Epithelial cell of proximal tubule (primary cell): ENCODE results near the gene ZNF787. TPM values are rescaled to one million over a fixed set of nuclear protein-coding genes. Genes with fewer than 3 reads are reported as not detected.

ENCODE experiments used
- DNase-seq: peaks from one replicate; pipeline ENCODE4 v3.0.0-alpha.2; 2011; ENCODE audit warnings: low read depth
- H3K4me3 ChIP-seq: 2 replicates; pipeline ENCODE4 v1.5.1; 2011; ENCODE audit warnings: low read depth, mild to moderate bottlenecking, low read length
- CTCF ChIP-seq: conservative IDR thresholded peaks from 2 replicates; pipeline ENCODE4 v1.5.1; 2012; ENCODE audit warnings: low read depth, mild to moderate bottlenecking, low read length
- total RNA-seq: library from RNA; depleted of rRNA; stranded (reverse); fragments of >200 nt; gene quantifications from 2 replicates; pipeline ENCODE4 v1.2.3, GENCODE V29; 2015

Gene ZNF787
- total RNA-seq, 1 donor from 2014 or later: 19.6 TPM

- H3K4me3 ChIP-seq: no peak overlapping the region
- no peak for TF ChIP-seq CTCF
- DNase-seq: no peak
These were observed 38.7 kb upstream of the ZNF787 start for GRCh38 chr19:56159622-56160271.

GRCh38 chr19:56159009-56159559 is 38.0 kb upstream of the ZNF787 start:
- no peak for DNase-seq

GRCh38 chr19:56158170-56158757 is 37.2 kb upstream of the ZNF787 start:
- no peak for TF ChIP-seq CTCF
- no peak for DNase-seq
- no peak overlapping the region for H3K4me3 ChIP-seq

More at GRCh38 chr19:56159009-56159559, 38.0 kb upstream of the ZNF787 start:
- TF ChIP-seq CTCF: no peak
- H3K4me3 ChIP-seq: no peak overlapping the region

- DNase-seq: no peak
- TF ChIP-seq CTCF: no peak
These were observed 35.7 kb upstream of the ZNF787 start for GRCh38 chr19:56156768-56157167.

GRCh38 chr19:56155124-56155687 is 34.1 kb upstream of the ZNF787 start:
- H3K4me3 ChIP-seq: no peak overlapping the region
- TF ChIP-seq CTCF: peak; percentile 57
- no peak for DNase-seq

More at GRCh38 chr19:56156768-56157167, 35.7 kb upstream of the ZNF787 start:
- no peak overlapping the region for H3K4me3 ChIP-seq

GRCh38 chr19:56153507-56153906 is 32.4 kb upstream of the ZNF787 start:
- DNase-seq: no peak
- H3K4me3 ChIP-seq: no peak overlapping the region
- TF ChIP-seq CTCF: no peak
